ENCODE measurements around the gene GYG2. TPM values are rescaled to one million over a fixed set of nuclear protein-coding genes. Genes with fewer than 3 reads are reported as not detected.

GYG2 gene
- total RNA-seq, 6 experiments from 2014 or later, result 0.35 to 0.79 (median 0.51) TPM; not detected in 2

- Mint-ChIP-seq H3K27ac (no peak overlapping the region), H3K4me3 (no peak overlapping the region), H3K4me1 (ENCODE audit: low read depth) (peaks cover 4% of the 10 kb centered on the region; the same call in 1 of the 2 replicates), H3K27me3 (ENCODE audit: insufficient read depth) (peaks cover 5% of the 10 kb centered on the region), H3K36me3 (ENCODE audit: low read depth) (no peaks in the 10 kb centered on the region), H3K9me3 (no peaks in the 10 kb centered on the region)
- no peak for TF ChIP-seq CTCF (IDR thresholded peaks at IDR 0.05)
- no peak for DNase-seq
Measured at GRCh38 chrX:2824886-2825285, 3.8 kb upstream of the GYG2 start.

GRCh38 chrX:2828959-2829411 lies 255 bp downstream of the GYG2 start:
- no peak overlapping the region for H3K4me3 Mint-ChIP-seq
- no peak for DNase-seq
- H3K4me1 Mint-ChIP-seq (ENCODE audit: low read depth), result no peaks in the 10 kb centered on the region
- no peak for TF ChIP-seq CTCF (IDR thresholded peaks at IDR 0.05)
- no peak overlapping the region for H3K27ac Mint-ChIP-seq
- H3K9me3 Mint-ChIP-seq, result no peaks in the 10 kb centered on the region
- H3K27me3 Mint-ChIP-seq (ENCODE audit: insufficient read depth), result peaks cover 3% of the 10 kb centered on the region; the same call in 1 of the 2 replicates
- no peaks in the 10 kb centered on the region for H3K36me3 Mint-ChIP-seq (ENCODE audit: low read depth)

GRCh38 chrX:2829469-2830246 lies 928 bp downstream of the GYG2 start:
- Mint-ChIP-seq H3K4me1 (ENCODE audit: low read depth) (no peaks in the 10 kb centered on the region), H3K9me3 (no peaks in the 10 kb centered on the region), H3K4me3 (no peak overlapping the region), H3K36me3 (ENCODE audit: low read depth) (no peaks in the 10 kb centered on the region), H3K27me3 (ENCODE audit: insufficient read depth) (peaks cover 8% of the 10 kb centered on the region), H3K27ac (no peak overlapping the region)
- no peak for TF ChIP-seq CTCF (IDR thresholded peaks at IDR 0.05)
- no peak for DNase-seq

- peaks cover 8% of the 10 kb centered on the region for H3K27me3 Mint-ChIP-seq (ENCODE audit: insufficient read depth)
- no peak for DNase-seq
- no peak overlapping the region for H3K27ac Mint-ChIP-seq
- H3K9me3 Mint-ChIP-seq, result no peaks in the 10 kb centered on the region
- H3K4me1 Mint-ChIP-seq (ENCODE audit: low read depth), result no peaks in the 10 kb centered on the region
- H3K36me3 Mint-ChIP-seq (ENCODE audit: low read depth), result no peaks in the 10 kb centered on the region
- no peak overlapping the region for H3K4me3 Mint-ChIP-seq
- TF ChIP-seq CTCF (IDR thresholded peaks at IDR 0.05), result no peak
Measured at GRCh38 chrX:2831471-2832228, 2.9 kb downstream of the GYG2 start.

- H3K27ac Mint-ChIP-seq, result no peak overlapping the region
- no peak overlapping the region for H3K4me3 Mint-ChIP-seq
- peaks cover 18% of the 10 kb centered on the region for H3K9me3 Mint-ChIP-seq
- no peaks in the 10 kb centered on the region for H3K36me3 Mint-ChIP-seq (ENCODE audit: low read depth)
- no peak for TF ChIP-seq CTCF (IDR thresholded peaks at IDR 0.05)
- H3K4me1 Mint-ChIP-seq (ENCODE audit: low read depth), result no peaks in the 10 kb centered on the region
- DNase-seq, result no peak
- peaks cover 4% of the 10 kb centered on the region; the same call in 1 of the 2 replicates for H3K27me3 Mint-ChIP-seq (ENCODE audit: insufficient read depth)
Measured at GRCh38 chrX:2837961-2838360, 9.2 kb downstream of the GYG2 start.

All from HFFc6 (cell line).